Left forelimb (tissue), 1 donor: Measurements from ENCODE around the gene PDE3A.

ENCODE experiments used
- DNase-seq: peaks from one replicate; pipeline ENCODE4 v3.0.0-alpha.2; 2018; ENCODE audit warnings: low spot score

PDE3A gene

DNA sequence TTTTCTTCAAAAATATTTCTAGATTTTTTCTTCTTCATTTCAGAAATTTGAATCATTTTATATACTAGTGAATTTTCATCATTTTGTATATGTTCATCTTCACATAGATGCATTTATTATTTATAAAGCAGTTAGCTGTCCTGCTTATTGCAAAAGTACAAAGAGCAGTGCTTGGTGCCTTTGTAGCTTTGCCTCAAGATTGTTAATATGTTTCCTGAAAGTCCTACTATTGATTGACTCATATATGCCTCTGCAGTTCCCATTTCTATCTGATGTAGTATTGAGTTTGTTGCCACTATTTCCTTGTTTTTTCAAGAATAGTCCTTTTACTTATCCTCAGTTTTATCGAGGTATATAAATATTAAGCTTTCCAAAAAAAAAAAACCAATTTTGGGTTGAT lies 89.7 kb downstream of the PDE3A start:
- DNase-seq, result no peak

DNA sequence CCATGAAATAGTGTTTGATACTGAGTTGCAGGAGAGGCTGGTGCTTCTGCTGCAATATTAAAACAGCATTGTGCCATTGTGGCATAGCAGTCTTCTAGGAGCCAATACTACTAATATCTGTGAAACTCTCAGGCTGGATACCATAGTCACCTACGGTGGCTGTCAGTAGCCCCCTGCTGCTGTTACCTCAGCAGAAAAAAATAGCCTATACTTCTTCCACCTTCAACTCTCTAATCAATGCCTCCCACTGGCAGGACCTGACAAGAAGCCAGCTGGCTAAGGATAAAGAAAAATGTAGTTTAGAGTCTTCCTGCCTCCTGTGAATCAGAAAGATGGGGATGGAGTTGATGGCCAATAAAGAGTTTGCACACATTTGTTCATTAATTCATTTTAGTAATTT lies 91.6 kb downstream of the PDE3A start:
- no peak for DNase-seq

DNA sequence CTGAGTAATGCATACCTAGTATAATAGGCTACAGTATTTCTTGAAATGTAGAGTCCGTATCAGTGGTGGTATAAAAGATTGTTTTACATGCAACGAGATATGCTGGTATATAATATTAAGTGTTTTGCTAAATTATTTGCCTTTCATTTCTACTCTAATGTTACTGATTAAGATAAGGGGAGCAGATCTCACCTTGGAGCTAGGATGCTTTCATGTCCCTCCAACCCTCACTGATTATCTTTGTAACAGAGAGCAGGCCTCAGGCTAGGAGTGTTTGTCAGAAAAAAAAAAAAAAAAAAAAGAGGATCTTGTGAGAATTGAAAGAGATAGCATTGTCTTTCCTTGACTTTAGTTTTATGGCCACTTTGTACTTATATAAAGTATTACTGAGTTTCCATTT lies 92.6 kb downstream of the PDE3A start:
- no peak for DNase-seq

- DNase-seq, result no peak
Observed at GRCh38 chr12:20463913-20464524, 95.7 kb downstream of the PDE3A start.

GRCh38 chr12:20469300-20469699 lies 101.0 kb downstream of the PDE3A start:
- no peak for DNase-seq

DNA sequence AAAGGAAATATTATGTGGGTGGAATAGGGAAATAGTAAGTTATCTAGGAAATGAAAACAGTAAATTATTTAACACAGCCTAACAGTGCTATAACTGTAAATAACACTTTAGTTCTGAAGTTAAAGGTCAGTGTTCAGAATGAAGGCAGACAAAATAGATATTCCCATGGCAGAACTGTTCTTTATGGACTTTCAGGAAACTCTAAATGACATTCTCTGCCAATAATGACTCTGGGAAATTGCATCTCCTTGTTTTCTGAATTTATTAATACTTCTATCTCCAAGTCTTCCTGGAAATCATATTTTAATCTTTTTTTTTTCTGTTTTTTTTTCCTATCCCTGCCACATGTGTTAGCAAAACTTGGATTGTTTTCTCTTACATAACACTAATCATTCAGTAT lies 101.4 kb downstream of the PDE3A start:
- DNase-seq, result no peak

DNA sequence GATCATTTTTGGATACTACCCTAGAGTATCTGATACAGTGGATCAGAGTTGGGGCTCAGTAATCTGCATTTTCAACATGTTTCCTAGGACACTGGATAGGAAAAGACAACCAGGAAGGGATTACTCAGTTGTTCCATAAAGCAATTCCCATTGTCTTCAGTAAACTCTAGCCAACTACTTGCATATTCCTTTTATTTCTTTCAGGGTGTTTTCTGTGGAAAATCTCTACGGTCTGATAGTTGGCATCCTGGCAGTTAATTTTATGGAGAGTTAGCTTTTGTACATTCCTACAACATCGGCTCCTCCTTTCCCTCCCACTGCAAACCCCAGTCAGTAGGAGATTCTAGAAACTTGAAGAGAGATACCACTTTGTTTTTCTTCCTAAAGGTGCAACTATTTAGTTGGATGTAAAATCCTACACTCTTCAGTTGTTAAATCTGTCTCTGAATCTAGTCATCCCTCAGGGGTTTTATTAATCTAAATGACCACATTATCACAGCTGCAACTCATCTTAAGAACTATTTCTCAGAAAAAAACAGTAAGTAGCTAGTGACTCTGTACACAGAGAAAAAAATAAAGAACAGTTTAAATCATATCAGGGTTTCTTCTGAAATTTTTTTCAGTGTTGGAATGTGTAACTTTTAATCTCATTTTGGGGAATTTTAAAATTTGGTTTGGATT lies 103.9 kb downstream of the PDE3A start:
- no peak for DNase-seq

- no peak for DNase-seq
Observed at GRCh38 chr12:20473133-20473532, 104.8 kb downstream of the PDE3A start.

GRCh38 chr12:20474016-20474415 lies 105.7 kb downstream of the PDE3A start:
- no peak for DNase-seq

- DNase-seq, result no peak
Observed at GRCh38 chr12:20474443-20474842, 106.1 kb downstream of the PDE3A start.

DNA sequence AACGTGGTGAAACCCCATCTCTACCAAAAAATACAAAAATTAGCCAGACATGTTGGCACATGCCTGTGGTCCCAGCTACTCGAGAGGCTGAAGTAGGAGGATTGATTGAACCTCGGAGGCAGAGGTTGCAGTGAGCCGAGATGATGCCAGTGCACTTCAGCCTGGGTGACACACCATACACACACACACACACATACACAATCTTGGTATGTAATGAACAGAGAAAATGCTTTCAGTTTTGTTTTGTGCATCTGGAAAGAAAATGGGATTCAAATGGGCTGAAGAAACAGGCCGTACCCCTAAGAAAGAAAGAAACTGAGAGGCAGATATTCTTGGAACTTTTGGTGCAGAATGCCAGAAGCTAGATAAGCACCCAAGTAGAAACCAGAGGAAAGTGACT lies 107.2 kb downstream of the PDE3A start:
- no peak for DNase-seq

- DNase-seq, result no peak
Observed at GRCh38 chr12:20476551-20476950, 108.2 kb downstream of the PDE3A start.

- no peak for DNase-seq
Observed at GRCh38 chr12:20477255-20477654, 108.9 kb downstream of the PDE3A start.

- no peak for DNase-seq
Observed at GRCh38 chr12:20477672-20478071, 109.3 kb downstream of the PDE3A start.

- DNase-seq, result no peak
Observed at GRCh38 chr12:20482491-20483054, 114.2 kb downstream of the PDE3A start.

DNA sequence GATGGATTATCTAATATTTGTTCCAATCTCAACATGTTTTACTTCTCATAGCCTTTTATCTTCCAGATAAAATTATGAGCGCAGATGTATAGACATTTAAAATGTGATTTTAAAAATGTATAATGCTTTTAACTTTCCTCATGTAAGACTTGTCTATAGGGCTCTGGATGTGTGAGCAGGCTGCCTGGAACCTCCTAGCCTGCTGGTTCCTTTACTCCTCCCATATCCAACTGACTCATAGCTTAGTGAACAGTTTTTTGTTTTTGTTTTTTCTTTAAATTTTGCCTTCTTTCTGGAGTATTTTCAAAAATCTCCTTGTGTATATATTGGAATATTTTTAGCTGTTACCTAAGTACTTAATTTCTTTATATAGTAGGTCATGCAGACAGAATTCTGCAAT lies 115.4 kb downstream of the PDE3A start:
- no peak for DNase-seq

DNA sequence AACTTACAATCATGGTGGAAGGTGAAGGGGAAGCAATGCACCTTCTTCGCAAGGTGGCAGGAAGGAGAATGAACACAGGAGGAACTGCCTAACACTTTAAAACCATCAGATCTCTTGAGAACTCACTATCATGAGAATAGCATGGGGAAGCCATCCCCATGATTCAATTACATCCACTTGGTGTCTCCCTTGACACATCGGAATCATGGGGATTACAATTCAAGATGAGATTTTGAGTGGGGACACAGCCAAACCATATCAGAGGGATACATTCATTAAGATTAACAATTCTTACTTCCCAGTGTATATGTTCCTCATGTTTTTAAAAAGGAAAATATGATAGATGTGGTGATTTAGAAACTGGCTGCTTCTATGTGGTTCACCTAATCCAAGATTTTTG lies 117.9 kb downstream of the PDE3A start:
- DNase-seq, result no peak

- DNase-seq, result no peak
Observed at GRCh38 chr12:20487519-20487918, 119.2 kb downstream of the PDE3A start.

DNA sequence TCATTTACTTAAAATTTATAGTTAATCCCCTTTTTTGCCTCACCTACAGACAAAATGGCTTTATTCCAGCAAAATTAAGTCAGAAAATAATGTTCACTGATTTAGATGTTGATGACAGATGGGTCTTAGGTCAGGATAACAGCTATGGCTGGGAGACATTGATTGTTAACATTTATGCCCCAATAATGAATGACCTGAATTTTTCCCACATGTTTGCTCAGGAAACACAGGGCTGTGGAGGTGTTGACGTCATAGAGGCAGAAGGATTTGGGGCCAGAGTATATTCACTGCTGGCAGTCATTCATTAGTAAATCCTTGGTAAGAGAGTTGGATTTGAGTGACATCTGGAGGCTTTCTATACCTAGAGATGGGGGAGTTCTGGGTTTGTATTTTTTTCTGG lies 121.3 kb downstream of the PDE3A start:
- DNase-seq, result no peak

DNA sequence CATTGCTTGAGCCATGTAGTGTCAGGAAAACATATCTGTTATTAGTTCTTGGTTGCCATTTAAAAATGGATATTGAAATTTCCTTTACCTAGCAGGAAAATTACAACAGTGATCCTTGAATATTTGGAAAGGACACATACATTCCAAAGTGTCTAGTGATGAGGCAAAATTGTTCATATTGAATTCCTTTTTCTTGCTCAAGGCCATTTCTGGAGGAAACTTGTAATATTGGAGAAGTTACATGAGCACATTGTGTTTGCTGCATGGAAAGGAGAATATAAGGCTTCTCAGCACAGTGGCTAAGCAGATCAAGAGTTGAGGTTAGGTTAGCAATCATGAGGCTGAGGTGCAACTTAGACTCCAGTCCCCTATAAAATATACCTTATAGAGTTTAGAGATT lies 121.9 kb downstream of the PDE3A start:
- DNase-seq, result no peak

GRCh38 chr12:20491290-20491689 lies 123.0 kb downstream of the PDE3A start:
- no peak for DNase-seq

DNA sequence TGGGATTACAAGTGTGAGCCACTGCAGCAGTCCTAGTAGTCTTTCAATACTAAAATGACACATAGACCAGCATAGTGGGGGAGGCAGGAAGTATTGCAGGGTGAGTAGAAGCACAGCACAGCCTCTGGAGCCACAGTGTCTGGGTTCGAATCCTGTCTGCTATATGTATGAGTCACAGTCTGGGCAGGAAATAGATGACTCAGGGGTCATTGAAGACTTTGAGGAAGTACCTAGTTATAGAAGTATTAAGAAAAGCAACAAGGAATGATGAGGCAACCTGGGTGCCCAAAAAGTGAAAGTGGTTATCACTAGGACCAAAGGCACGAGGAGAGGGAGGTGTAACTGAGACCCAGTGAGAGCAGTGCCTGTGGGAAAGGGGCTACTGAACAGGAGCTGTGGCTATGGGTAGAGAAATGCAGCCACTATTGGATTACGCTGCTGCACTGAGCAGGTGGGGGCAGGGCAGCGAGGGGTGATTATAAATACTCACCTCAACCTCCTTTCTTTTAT lies 124.0 kb downstream of the PDE3A start:
- no peak for DNase-seq

DNA sequence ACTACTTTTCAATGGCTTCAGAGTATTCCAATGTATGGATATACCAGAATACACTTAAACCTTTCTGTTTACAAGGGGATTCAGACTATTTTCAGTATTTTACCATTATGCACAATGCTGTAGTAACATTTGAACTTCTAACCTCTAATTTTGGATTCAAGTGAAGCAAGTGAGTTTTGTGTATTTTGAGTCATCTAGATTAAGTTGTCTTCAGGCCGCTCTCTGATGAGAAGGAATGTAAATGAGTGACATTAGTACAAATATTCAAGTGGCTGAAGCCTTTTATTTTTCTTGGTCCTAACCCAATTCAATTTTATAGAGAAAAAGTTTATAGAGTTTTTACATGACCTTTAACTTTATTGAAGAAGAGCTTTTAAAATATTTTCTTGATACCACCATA lies 125.6 kb downstream of the PDE3A start:
- DNase-seq, result no peak

DNA sequence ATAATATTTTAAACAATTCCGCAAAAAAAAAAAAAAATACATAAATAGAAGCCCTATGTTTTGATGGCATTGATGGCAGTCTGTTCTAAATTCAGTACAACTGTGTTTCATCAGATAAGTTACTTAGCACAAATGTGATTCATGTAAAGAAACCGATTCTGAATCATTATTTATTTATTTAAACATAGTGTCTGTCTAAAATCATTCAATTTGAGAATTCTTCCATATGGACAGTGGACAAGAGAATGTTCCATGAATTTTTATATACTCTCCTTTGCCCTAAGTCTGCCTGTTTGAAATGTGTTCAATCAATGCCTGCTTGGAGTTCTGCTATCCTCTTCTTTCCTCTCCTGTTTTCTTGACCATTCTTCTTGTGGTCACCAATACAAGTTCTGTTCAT lies 126.5 kb downstream of the PDE3A start:
- no peak for DNase-seq
